Aorta (tissue), 5 donors: ENCODE measurements around the gene SRGAP1. TPM values are rescaled to one million over a fixed set of nuclear protein-coding genes. Genes with fewer than 3 reads are reported as not detected.

Source experiments
- ATAC-seq: fragments of 200-7000 bp; cut with Tn5 transposase; one replicate; pipeline ENCODE4 v1.9.1; 2022; ENCODE audit warnings: moderate library complexity; ENCODE audit not compliant: low FRiP score
- DNase-seq, 2 donors: peaks; one replicate each; pipeline ENCODE4 v3.0.0-alpha.2; 2020
- H3K27ac ChIP-seq, 2 donors: one replicate each; pipeline ENCODE4 v1.5.1; 2013; ENCODE audit warnings: low read length in 2 of 2, mild to moderate bottlenecking in 2 of 2, moderate library complexity in 2 of 2, control low read depth in 1 of 2, inconsistent platforms in 1 of 2, low read depth in 1 of 2
- H3K27me3 ChIP-seq, 2 donors: one replicate each; pipeline ENCODE4 v1.6.1; 2013; ENCODE audit warnings: control low read depth in 1 of 2, low read length in 1 of 2, mild to moderate bottlenecking in 1 of 2, moderate library complexity in 1 of 2; ENCODE audit not compliant: insufficient read depth in 2 of 2, control insufficient read depth in 1 of 2
- H3K36me3 ChIP-seq, 2 donors: one replicate each; pipeline ENCODE4 v1.6.1; 2013; ENCODE audit warnings: control low read depth in 1 of 2, low read length in 1 of 2, mild to moderate bottlenecking in 1 of 2; ENCODE audit not compliant: insufficient read depth in 2 of 2, control insufficient read depth in 1 of 2
- H3K4me1 ChIP-seq, 2 donors: one replicate each; pipeline ENCODE4 v1.6.1; 2013; ENCODE audit warnings: low read length in 2 of 2, control low read depth in 1 of 2, mild to moderate bottlenecking in 1 of 2, moderate library complexity in 1 of 2; ENCODE audit not compliant: insufficient read depth in 2 of 2, control insufficient read depth in 1 of 2
- H3K4me3 ChIP-seq, 2 donors: one replicate each; pipeline ENCODE4 v1.5.1; 2013; ENCODE audit warnings: low read length in 2 of 2, control low read depth in 1 of 2, mild to moderate bottlenecking in 1 of 2
- H3K9me3 ChIP-seq: one replicate; pipeline ENCODE4 v1.6.1; 2013; ENCODE audit warnings: mild to moderate bottlenecking, low read length; ENCODE audit not compliant: control insufficient read depth
- WGBS, 2 donors: extraction: QIAGEN DNeasy Blood & Tissue Kit; methylation state at CpG; one replicate each; pipeline ENCODE4 v1.1.7; 2013; 5-methylcytosine and 5-hydroxymethylcytosine counted together
- intact Hi-C, 2 donors: fragments of 100-400 bp; cut with DNase I; formaldehyde crosslinking; loops; one replicate each; pipeline versions ENCODE4 v1.14.2 to v1.15.0; 2022
- polyA plus RNA-seq, 2 donors: library from polyadenylated mRNA; stranded (reverse); fragments of 200-250 nt; gene quantifications; one replicate each; pipeline ENCODE4 v1.2.3, GENCODE V29; 2013
- total RNA-seq, 2 donors: library from RNA; stranded (reverse); fragmentation: NEBNext Ultra II Directional; extraction: Animal tissue kit (Norgen Biotek cat#: 25700); gene quantifications; one replicate each; pipeline ENCODE4 v1.2.1, GENCODE V29; 2021
- donor health status: healthy with polysubstance abuse.
- donor health status: Bipolar disorder and iron deficiency.
- donor health status: DM: no; HTN: no; CAD: no.
- donor health status: DM: no; HTN: no; CAD: no.
- donor health status: DM: yes; HTN: yes; CAD: no.

SRGAP1 gene
- total and polyA plus RNA-seq, 4 donors, result 0.88 to 15.5 (median 6.0) TPM

- Histone ChIP-seq H3K9me3 (no peaks in the 10 kb centered on the region), H3K27ac (no peak overlapping the region), H3K27me3 (no peaks in the 10 kb centered on the region), H3K4me1 (peaks cover 5 to 11% of the 10 kb centered on the region in 2 donors), H3K4me3 (no peak overlapping the region), H3K36me3 (no peaks in the 10 kb centered on the region)
- no peak for ATAC-seq
- no peak for DNase-seq
- intact Hi-C loops, result loop anchor here in 1 of 2 donors (5.0 to 10.0 kb wide), 2 partner anchors 95 to 243 kb away; partner anchors contain the start of gene SRGAP1
- 45 to 87% methylated on average over 2 of the region's 2 CpGs for WGBS, 2 donors
Measured at GRCh38 chr12:64087761-64088160, 243.3 kb downstream of the SRGAP1 start.

GRCh38 chr12:64088431-64089349 lies 244.2 kb downstream of the SRGAP1 start:
- no peaks in the 10 kb centered on the region for H3K36me3 ChIP-seq
- ATAC-seq (peak; percentile 90), DNase-seq (peak in 1 of 2 donors; percentile 70)
- 12 to 18% methylated on average over 12 of the region's 12 CpGs for WGBS, 2 donors
- intact Hi-C loops, result loop anchor here in 1 of 2 donors (5.0 to 10.0 kb wide), 2 partner anchors 94 to 244 kb away; partner anchors contain the start of gene SRGAP1
- peak overlapping the region in 1 of 2 donors; percentile 56 for H3K27ac ChIP-seq
- H3K4me3 ChIP-seq, result no peak overlapping the region
- no peaks in the 10 kb centered on the region for H3K27me3 ChIP-seq
- no peaks in the 10 kb centered on the region for H3K9me3 ChIP-seq
- peaks cover 3 to 6% of the 10 kb centered on the region in 2 donors for H3K4me1 ChIP-seq

GRCh38 chr12:64090047-64090446 lies 245.5 kb downstream of the SRGAP1 start:
- ATAC-seq (no peak), DNase-seq (no peak)
- no peaks in the 10 kb centered on the region for H3K9me3 ChIP-seq
- H3K27me3 ChIP-seq, result no peaks in the 10 kb centered on the region
- WGBS, 2 donors, result 97% methylated on average over 1 of the region's 1 CpG
- no peak overlapping the region for H3K4me3 ChIP-seq
- H3K27ac ChIP-seq, result no peak overlapping the region
- intact Hi-C loops, result loop anchor here in 1 of 2 donors (10.0 kb wide), 1 partner anchor 95 kb away; no protein-coding TSS in a partner anchor
- H3K36me3 ChIP-seq, result no peaks in the 10 kb centered on the region
- peaks cover 3 to 6% of the 10 kb centered on the region in 2 donors for H3K4me1 ChIP-seq

- WGBS, 2 donors, result 74 to 92% methylated on average over 4 of the region's 4 CpGs
- no peak for ATAC-seq
- intact Hi-C loops, result loop anchor here in 1 of 2 donors (10.0 kb wide), 1 partner anchor 94 kb away; no protein-coding TSS in a partner anchor
Measured at GRCh38 chr12:64091186-64091585, 246.7 kb downstream of the SRGAP1 start.

GRCh38 chr12:64092507-64093196 lies 248.2 kb downstream of the SRGAP1 start:
- ATAC-seq (no peak), DNase-seq (no peak)
- no peaks in the 10 kb centered on the region for H3K36me3 ChIP-seq
- H3K9me3 ChIP-seq, result no peaks in the 10 kb centered on the region
- intact Hi-C loops, result loop anchor here in 1 of 2 donors (10.0 kb wide), 1 partner anchor 92 kb away; no protein-coding TSS in a partner anchor
- H3K27me3 ChIP-seq, result no peaks in the 10 kb centered on the region
- H3K27ac ChIP-seq, result no peak overlapping the region
- no peak overlapping the region for H3K4me3 ChIP-seq
- 93 to 95% methylated on average over 4 of the region's 4 CpGs for WGBS, 2 donors
- peaks cover 3 to 6% of the 10 kb centered on the region in 2 donors for H3K4me1 ChIP-seq

More at GRCh38 chr12:64091186-64091585, 246.7 kb downstream of the SRGAP1 start:
- H3K4me3 ChIP-seq, result no peak overlapping the region
- DNase-seq, result no peak
- H3K9me3 ChIP-seq, result no peaks in the 10 kb centered on the region
- H3K4me1 ChIP-seq, result peaks cover 3 to 6% of the 10 kb centered on the region in 2 donors
- no peak overlapping the region for H3K27ac ChIP-seq
- H3K27me3 ChIP-seq, result no peaks in the 10 kb centered on the region
- no peaks in the 10 kb centered on the region for H3K36me3 ChIP-seq

GRCh38 chr12:64093689-64094088 lies 249.2 kb downstream of the SRGAP1 start:
- Histone ChIP-seq H3K9me3 (no peaks in the 10 kb centered on the region), H3K36me3 (no peaks in the 10 kb centered on the region), H3K27me3 (no peaks in the 10 kb centered on the region), H3K4me1 (peaks cover 0 to 6% of the 10 kb centered on the region in 2 donors), H3K4me3 (no peak overlapping the region), H3K27ac (no peak overlapping the region)
- WGBS, 2 donors, result 86 to 92% methylated on average over 3 of the region's 3 CpGs
- intact Hi-C loops, result loop anchor here in 1 of 2 donors (10.0 kb wide), 1 partner anchor 91 kb away; no protein-coding TSS in a partner anchor
- no peak for DNase-seq
- ATAC-seq, result no peak

GRCh38 chr12:64097366-64098105 lies 253.0 kb downstream of the SRGAP1 start:
- intact Hi-C loops, result loop anchor here in 1 of 2 donors (10.0 kb wide), 1 partner anchor 87 kb away; no protein-coding TSS in a partner anchor
- 75 to 81% methylated on average over 4 of the region's 4 CpGs for WGBS, 2 donors

More at GRCh38 chr12:64097366-64098105, 253.0 kb downstream of the SRGAP1 start:
- H3K4me3 ChIP-seq, result no peak overlapping the region
- ATAC-seq (no peak), DNase-seq (no peak)
- H3K36me3 ChIP-seq, result no peaks in the 10 kb centered on the region
- H3K27ac ChIP-seq, result no peak overlapping the region
- H3K27me3 ChIP-seq, result no peaks in the 10 kb centered on the region
- no peaks in the 10 kb centered on the region for H3K4me1 ChIP-seq
- H3K9me3 ChIP-seq, result no peaks in the 10 kb centered on the region
